A549 (cell line): ENCODE measurements around the gene RNF5. TPM values are rescaled to one million over a fixed set of nuclear protein-coding genes. Genes with fewer than 3 reads are reported as not detected.

Experiments
- ATAC-seq, 2 experiments: fragments of 200-7000 bp in 1 of 2; fragments of >200 bp in 1 of 2; cut with Nextera tagmentation in 1 of 2; cut with Tn5 transposase in 1 of 2; 3 replicates each; pipeline versions ENCODE4 v1.8.0 to v1.9.1; 2018 to 2020; ENCODE audit warnings: mild to moderate bottlenecking in 1 of 2, moderate library complexity in 1 of 2
- CTCF ChIA-PET: fragments of 300-600 bp; sonication (Branson Sonifier 250); formaldehyde crosslinking; extraction: SDS; loops from one replicate; lab custom pipeline; 2021; ENCODE audit warnings: antibody characterized with exemption, inconsistent platforms; lab: Yijun Ruan, JAX
- POLR2A ChIA-PET: fragments of 350-600 bp; formaldehyde crosslinking; extraction: SDS; loops from one replicate; lab custom pipeline; 2021; ENCODE audit warnings: antibody characterized with exemption, inconsistent platforms; lab: Yijun Ruan, JAX
- DNase-seq, 2 experiments: peaks; one replicate each; pipeline versions ENCODE4 v3.0.0 to v3.0.0-alpha.2; 2011 to 2016; ENCODE audit warnings: low read depth in 1 of 2, low spot score in 1 of 2
- FAIRE-seq: peaks from 2 replicates; lab custom pipeline; 2011; peaks lifted over from hg19 to GRCh38; lab: Jason Lieb, UNC
- H3K27ac ChIP-seq, 2 experiments: fragments of >200 bp; sonication (Bioruptor Twin); formaldehyde crosslinking; 3 replicates each; pipeline ENCODE4 v1.5.1; 2016 to 2017
- H3K4me1 ChIP-seq: fragments of >200 bp; sonication (Bioruptor Twin); formaldehyde crosslinking; 3 replicates; pipeline ENCODE4 v1.6.1; 2016
- H3K4me2 ChIP-seq: fragments of >200 bp; sonication (Bioruptor Twin); formaldehyde crosslinking; 3 replicates; pipeline ENCODE4 v1.6.1; 2016
- H3K4me3 ChIP-seq: fragments of >200 bp; sonication (Bioruptor Twin); formaldehyde crosslinking; 3 replicates; pipeline ENCODE4 v1.5.1; 2016
- H3K9me3 ChIP-seq: fragments of >200 bp; sonication (Bioruptor Twin); formaldehyde crosslinking; 3 replicates; pipeline ENCODE4 v1.6.1; 2016
- CBX2 ChIP-seq: fragments of 200-600 bp; sonication (generic); IDR thresholded peaks from 2 replicates; pipeline ENCODE4 v1.6.1; 2016; ENCODE audit warnings: low read depth, mild to moderate bottlenecking, borderline replicate concordance
- CHD4 ChIP-seq: fragments of 200-600 bp; sonication (generic); IDR thresholded peaks from 2 replicates; pipeline ENCODE4 v1.6.1; 2016; ENCODE audit warnings: antibody characterized with exemption, mild to moderate bottlenecking, borderline replicate concordance
- EHMT2 ChIP-seq: fragments of 200-600 bp; sonication (generic); IDR thresholded peaks from 2 replicates; pipeline ENCODE4 v1.6.1; 2016; ENCODE audit warnings: antibody characterized with exemption, low read depth, mild to moderate bottlenecking, moderate library complexity
- EP300 ChIP-seq, 2 experiments: fragments of >200 bp; sonication (Bioruptor Twin); formaldehyde crosslinking; IDR thresholded peaks; 2 replicates in 1 of 2; 3 replicates in 1 of 2; pipeline ENCODE4 v1.6.1; 2016 to 2017
- ESRRA ChIP-seq: fragments of 150-350 bp; IDR thresholded peaks from 2 replicates; pipeline ENCODE4 v1.6.1; 2014; ENCODE audit warnings: mild to moderate bottlenecking, low read length, borderline replicate concordance
- FOXS1 ChIP-seq: fragments of 250-450 bp; sonication (Bioruptor Pico); IDR thresholded peaks from 2 replicates; pipeline ENCODE4 v1.5.0; 2020; ENCODE audit warnings: mild to moderate bottlenecking, moderate library complexity
- HDAC2 ChIP-seq: fragments of 200-600 bp; sonication (generic); IDR thresholded peaks from 2 replicates; pipeline ENCODE4 v1.6.1; 2016
- HOXA7 ChIP-seq: fragments of 250-450 bp; sonication (Bioruptor Pico); IDR thresholded peaks from 2 replicates; pipeline ENCODE4 v1.5.0; 2020; ENCODE audit warnings: mild to moderate bottlenecking, moderate library complexity
- HOXB13 ChIP-seq: fragments of 250-450 bp; sonication (Bioruptor Pico); IDR thresholded peaks from 2 replicates; pipeline ENCODE4 v1.5.0; 2020; ENCODE audit warnings: low read depth, mild to moderate bottlenecking, moderate library complexity
- JUN ChIP-seq, 2 experiments: fragments of >200 bp; sonication (Bioruptor Twin); formaldehyde crosslinking; IDR thresholded peaks; 2 replicates in 1 of 2; 3 replicates in 1 of 2; pipeline ENCODE4 v1.6.1; 2016 to 2017
- JUNB ChIP-seq: fragments of >200 bp; sonication (Bioruptor Twin); formaldehyde crosslinking; IDR thresholded peaks from 2 replicates; pipeline ENCODE4 v1.6.1; 2016
- MAFK ChIP-seq: fragments of 450-650 bp; IDR thresholded peaks from 2 replicates; pipeline ENCODE4 v1.6.1; 2014; ENCODE audit not compliant: partially characterized antibody
- MAZ ChIP-seq: fragments of 150-350 bp; IDR thresholded peaks from 2 replicates; pipeline ENCODE4 v1.6.1; 2014; ENCODE audit warnings: antibody characterized with exemption, low read depth, low read length, borderline replicate concordance
- MYC ChIP-seq: IDR thresholded peaks from 2 replicates; pipeline ENCODE4 v1.6.1; 2012; ENCODE audit warnings: mild to moderate bottlenecking, inconsistent platforms, low read length, improper control_type of control experiment, borderline replicate concordance
- NFE2L2 ChIP-seq: fragments of 150-350 bp; conservative IDR thresholded peaks from 2 replicates; pipeline ENCODE4 v1.6.1; 2014; ENCODE audit warnings: low read length
- NPAS2 ChIP-seq: fragments of 250-450 bp; sonication (Bioruptor Pico); IDR thresholded peaks from 2 replicates; pipeline ENCODE4 v1.8.0; 2022; ENCODE audit warnings: mild to moderate bottlenecking, moderate library complexity, borderline replicate concordance
- PHF8 ChIP-seq: fragments of 200-600 bp; sonication (generic); IDR thresholded peaks from 2 replicates; pipeline ENCODE4 v1.6.1; 2016; ENCODE audit warnings: low read depth, mild to moderate bottlenecking, antibody characterized with exemption, moderate library complexity, borderline replicate concordance
- RARB ChIP-seq: fragments of 250-450 bp; sonication (Bioruptor Pico); IDR thresholded peaks from 2 replicates; pipeline ENCODE4 v1.8.0; 2021; ENCODE audit warnings: mild to moderate bottlenecking, moderate library complexity
- RCOR1 ChIP-seq: fragments of 150-350 bp; IDR thresholded peaks from 2 replicates; pipeline ENCODE4 v1.6.1; 2014; ENCODE audit warnings: antibody characterized with exemption, low read length, low read depth
- RFX5 ChIP-seq: fragments of 450-650 bp; IDR thresholded peaks from 2 replicates; pipeline ENCODE4 v1.7.1; 2014; ENCODE audit warnings: antibody characterized with exemption, mild to moderate bottlenecking, moderate library complexity
- SMC3 ChIP-seq: fragments of >200 bp; sonication (Bioruptor Twin); formaldehyde crosslinking; IDR thresholded peaks from 3 replicates; pipeline ENCODE4 v1.6.1; 2018; ENCODE audit warnings: inconsistent platforms
- SREBF2 ChIP-seq: fragments of 450-650 bp; IDR thresholded peaks from 2 replicates; pipeline ENCODE4 v1.6.1; 2014; ENCODE audit warnings: mild to moderate bottlenecking, moderate library complexity
- TFCP2L1 ChIP-seq: fragments of 250-450 bp; sonication (Bioruptor Pico); IDR thresholded peaks from 2 replicates; pipeline ENCODE4 v1.5.0; 2021; ENCODE audit warnings: mild to moderate bottlenecking
- ZC3H11A ChIP-seq: fragments of 450-650 bp; IDR thresholded peaks from 2 replicates; pipeline ENCODE4 v1.6.1; 2014; ENCODE audit warnings: antibody characterized with exemption, mild to moderate bottlenecking
- ZNF302 ChIP-seq: fragments of 250-450 bp; sonication (Bioruptor Pico); IDR thresholded peaks from 2 replicates; pipeline ENCODE4 v1.9.0; 2021; ENCODE audit warnings: inconsistent platforms, mild to moderate bottlenecking, moderate library complexity
- WGBS: methylation state at CpG from one replicate; pipeline ENCODE4 v1.1.6; 2017; ENCODE audit errors: missing lambda C conversion rate; 5-methylcytosine and 5-hydroxymethylcytosine counted together
- polyA plus RNA-seq, 4 experiments: library from polyadenylated mRNA; depleted of rRNA in 3 of 4; stranded (reverse); fragments of >200 nt; fragmentation: RNase III in 1 of 4; extraction: RNeasy Plus Mini Kit Qiagen cat#74134 plus additional on column Dnase treatment in 1 of 4; gene quantifications; 2 replicates in 3 of 4; 3 replicates in 1 of 4; pipeline ENCODE4 v1.2.3, GENCODE V29; 2011 to 2017
- TF ChIP-seq, protein P1 (sequence below): IDR thresholded peaks from 2 replicates; pipeline ENCODE4 v1.6.1; 2012; ENCODE audit warnings: low read depth, borderline replicate concordance
- TF ChIP-seq, protein P2 (sequence below): fragments of >200 bp; sonication (Bioruptor Twin); formaldehyde crosslinking; IDR thresholded peaks from 3 replicates; pipeline ENCODE4 v1.6.1; 2016
- TF ChIP-seq, protein P3 (sequence below): fragments of 450-650 bp; IDR thresholded peaks from 2 replicates; pipeline ENCODE4 v1.6.1; 2014; ENCODE audit warnings: antibody characterized with exemption
- TF ChIP-seq, protein P4 (sequence below): fragments of 250-450 bp; sonication (Bioruptor Pico); IDR thresholded peaks from 2 replicates; pipeline ENCODE4 v1.5.0; 2021; ENCODE audit warnings: mild to moderate bottlenecking, moderate library complexity, borderline replicate concordance
- TF ChIP-seq, protein P5 (sequence below): fragments of 150-350 bp; IDR thresholded peaks from 2 replicates; pipeline ENCODE4 v1.6.1; 2014; ENCODE audit warnings: low read depth, mild to moderate bottlenecking, low read length
- TF ChIP-seq, protein P6 (sequence below): fragments of 250-450 bp; sonication (Bioruptor Pico); IDR thresholded peaks from 2 replicates; pipeline ENCODE4 v1.5.0; 2020; ENCODE audit warnings: low read depth, mild to moderate bottlenecking, moderate library complexity

The RNF5 gene
- polyA plus RNA-seq, 2 of the 4 experiments (the other 2 are of a cell fraction) = 54.1 to 62.7 TPM

DNA sequence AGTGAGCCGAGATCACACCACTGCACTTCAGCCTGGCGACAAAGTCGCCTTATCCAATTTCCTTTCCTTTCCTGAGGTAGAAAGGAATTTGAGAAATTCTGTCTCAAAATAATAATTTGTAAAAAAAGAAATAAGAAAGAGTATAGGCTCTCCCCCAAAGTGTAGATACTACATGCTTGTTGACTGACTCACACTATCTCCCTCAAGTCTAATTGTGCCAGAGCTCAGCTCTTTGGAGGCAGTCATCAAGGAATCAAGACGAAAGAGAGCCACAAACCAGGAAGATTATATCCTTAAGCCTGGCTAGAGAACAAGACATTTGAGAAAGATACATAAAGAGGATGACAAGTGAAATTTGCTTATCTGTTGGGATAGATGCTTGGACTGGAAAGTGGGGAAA lies 44.4 kb upstream of the RNF5 start:
- no peak for DNase-seq
- CTCF ChIA-PET = no interaction called here
- TF ChIP-seq EHMT2 (no peak), JUN (IDR thresholded peaks at IDR 0.05) (no peak), TFCP2L1 (CRISPR knock-in tag) (no peak), CHD4 (no peak), CBX2 (no peak), ESRRA (no peak), NPAS2 (CRISPR knock-in tag) (no peak), MYC (no peak), HOXB13 (CRISPR knock-in tag) (no peak), MAFK (no peak), ZC3H11A (no peak), PHF8 (no peak)
- TF ChIP-seq, protein P1, sequence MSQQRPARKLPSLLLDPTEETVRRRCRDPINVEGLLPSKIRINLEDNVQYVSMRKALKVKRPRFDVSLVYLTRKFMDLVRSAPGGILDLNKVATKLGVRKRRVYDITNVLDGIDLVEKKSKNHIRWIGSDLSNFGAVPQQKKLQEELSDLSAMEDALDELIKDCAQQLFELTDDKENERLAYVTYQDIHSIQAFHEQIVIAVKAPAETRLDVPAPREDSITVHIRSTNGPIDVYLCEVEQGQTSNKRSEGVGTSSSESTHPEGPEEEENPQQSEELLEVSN = no peak
- TF ChIP-seq, protein P2, sequence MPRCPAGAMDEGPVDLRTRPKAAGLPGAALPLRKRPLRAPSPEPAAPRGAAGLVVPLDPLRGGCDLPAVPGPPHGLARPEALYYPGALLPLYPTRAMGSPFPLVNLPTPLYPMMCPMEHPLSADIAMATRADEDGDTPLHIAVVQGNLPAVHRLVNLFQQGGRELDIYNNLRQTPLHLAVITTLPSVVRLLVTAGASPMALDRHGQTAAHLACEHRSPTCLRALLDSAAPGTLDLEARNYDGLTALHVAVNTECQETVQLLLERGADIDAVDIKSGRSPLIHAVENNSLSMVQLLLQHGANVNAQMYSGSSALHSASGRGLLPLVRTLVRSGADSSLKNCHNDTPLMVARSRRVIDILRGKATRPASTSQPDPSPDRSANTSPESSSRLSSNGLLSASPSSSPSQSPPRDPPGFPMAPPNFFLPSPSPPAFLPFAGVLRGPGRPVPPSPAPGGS = no peak
- TF ChIP-seq, protein P3, sequence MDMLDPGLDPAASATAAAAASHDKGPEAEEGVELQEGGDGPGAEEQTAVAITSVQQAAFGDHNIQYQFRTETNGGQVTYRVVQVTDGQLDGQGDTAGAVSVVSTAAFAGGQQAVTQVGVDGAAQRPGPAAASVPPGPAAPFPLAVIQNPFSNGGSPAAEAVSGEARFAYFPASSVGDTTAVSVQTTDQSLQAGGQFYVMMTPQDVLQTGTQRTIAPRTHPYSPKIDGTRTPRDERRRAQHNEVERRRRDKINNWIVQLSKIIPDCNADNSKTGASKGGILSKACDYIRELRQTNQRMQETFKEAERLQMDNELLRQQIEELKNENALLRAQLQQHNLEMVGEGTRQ = no peak
- TF ChIP-seq, protein P4, sequence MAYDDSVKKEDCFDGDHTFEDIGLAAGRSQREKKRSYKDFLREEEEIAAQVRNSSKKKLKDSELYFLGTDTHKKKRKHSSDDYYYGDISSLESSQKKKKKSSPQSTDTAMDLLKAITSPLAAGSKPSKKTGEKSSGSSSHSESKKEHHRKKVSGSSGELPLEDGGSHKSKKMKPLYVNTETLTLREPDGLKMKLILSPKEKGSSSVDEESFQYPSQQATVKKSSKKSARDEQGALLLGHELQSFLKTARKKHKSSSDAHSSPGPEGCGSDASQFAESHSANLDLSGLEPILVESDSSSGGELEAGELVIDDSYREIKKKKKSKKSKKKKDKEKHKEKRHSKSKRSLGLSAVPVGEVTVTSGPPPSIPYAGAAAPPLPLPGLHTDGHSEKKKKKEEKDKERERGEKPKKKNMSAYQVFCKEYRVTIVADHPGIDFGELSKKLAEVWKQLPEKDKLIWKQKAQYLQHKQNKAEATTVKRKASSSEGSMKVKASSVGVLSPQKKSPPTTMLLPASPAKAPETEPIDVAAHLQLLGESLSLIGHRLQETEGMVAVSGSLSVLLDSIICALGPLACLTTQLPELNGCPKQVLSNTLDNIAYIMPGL (CRISPR knock-in tag) = no peak
- TF ChIP-seq, protein P5, sequence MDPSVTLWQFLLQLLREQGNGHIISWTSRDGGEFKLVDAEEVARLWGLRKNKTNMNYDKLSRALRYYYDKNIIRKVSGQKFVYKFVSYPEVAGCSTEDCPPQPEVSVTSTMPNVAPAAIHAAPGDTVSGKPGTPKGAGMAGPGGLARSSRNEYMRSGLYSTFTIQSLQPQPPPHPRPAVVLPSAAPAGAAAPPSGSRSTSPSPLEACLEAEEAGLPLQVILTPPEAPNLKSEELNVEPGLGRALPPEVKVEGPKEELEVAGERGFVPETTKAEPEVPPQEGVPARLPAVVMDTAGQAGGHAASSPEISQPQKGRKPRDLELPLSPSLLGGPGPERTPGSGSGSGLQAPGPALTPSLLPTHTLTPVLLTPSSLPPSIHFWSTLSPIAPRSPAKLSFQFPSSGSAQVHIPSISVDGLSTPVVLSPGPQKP = no peak
- TF ChIP-seq, all 56 proteins: peak for 0
- Histone ChIP-seq H3K4me2 (no peak overlapping the region), H3K4me3 (no peak overlapping the region), H3K27ac (no peak overlapping the region), H3K4me1 (peaks cover 7% of the 10 kb centered on the region), H3K9me3 (no peaks in the 10 kb centered on the region)
- 78% methylated on average over 4 of the region's 4 CpGs for WGBS
- ATAC-seq = no peak
- POLR2A ChIA-PET = no interaction called here
- FAIRE-seq = no peak

DNA sequence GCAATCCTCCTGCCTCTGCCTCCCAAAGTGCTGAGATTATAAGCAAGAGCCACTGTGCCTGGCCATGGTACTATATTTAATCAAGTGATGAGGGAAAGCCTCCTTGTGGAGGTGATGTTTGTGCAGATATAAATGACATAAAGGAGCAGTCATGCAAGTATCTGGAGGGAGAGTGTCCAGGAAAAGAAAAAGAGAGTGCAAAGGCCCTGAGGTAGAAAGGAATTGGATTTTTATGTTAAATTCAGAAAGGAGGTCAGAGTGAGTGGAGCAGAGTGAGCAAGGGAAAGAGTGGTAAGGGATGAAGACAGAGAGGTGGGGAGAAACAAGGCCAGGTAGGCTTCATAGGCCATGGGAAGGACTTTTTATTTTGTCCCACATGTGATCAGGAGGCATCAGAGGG lies 40.8 kb upstream of the RNF5 start:
- H3K27ac ChIP-seq = no peak overlapping the region
- no peaks in the 10 kb centered on the region for H3K9me3 ChIP-seq
- no peak for FAIRE-seq
- no peak overlapping the region for H3K4me3 ChIP-seq
- TF ChIP-seq MYC (no peak), SREBF2 (no peak)
- no peak for ATAC-seq
- H3K4me1 ChIP-seq = no peaks in the 10 kb centered on the region
- DNase-seq = no peak
- H3K4me2 ChIP-seq = no peak overlapping the region
- ChIA-PET POLR2A (no interaction called here), CTCF (interaction anchor here (0.7 kb wide), 1 partner anchor 13 kb away, joined by 3 read pairs; no protein-coding TSS in a partner anchor)

DNA sequence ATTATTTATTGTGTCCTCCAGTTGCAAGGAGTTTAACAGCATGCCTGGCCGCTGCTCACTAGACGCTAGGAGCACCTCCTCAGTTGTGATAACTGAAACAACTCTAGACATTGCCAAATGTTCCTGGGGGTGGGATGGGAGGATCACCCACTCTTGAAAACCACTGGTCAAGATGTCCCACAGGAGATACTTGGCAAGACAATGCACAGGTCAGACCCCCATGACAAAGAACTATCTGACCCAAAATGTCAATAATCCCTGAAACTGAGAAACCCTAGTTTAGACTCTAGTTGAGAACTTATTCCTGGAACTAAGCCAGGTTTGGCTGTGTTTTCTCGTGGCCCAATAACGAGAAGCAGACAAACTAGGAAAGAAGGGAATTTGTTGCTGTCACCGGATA lies 38.6 kb upstream of the RNF5 start:
- Histone ChIP-seq H3K4me3 (no peak overlapping the region), H3K27ac (no peak overlapping the region), H3K4me2 (no peak overlapping the region), H3K9me3 (no peaks in the 10 kb centered on the region), H3K4me1 (no peaks in the 10 kb centered on the region)
- FAIRE-seq (no peak), DNase-seq (no peak), ATAC-seq (no peak)
- CTCF ChIA-PET = interaction anchor here (0.9 kb wide), 1 partner anchor 45 kb away, joined by 3 read pairs; no protein-coding TSS in a partner anchor
- POLR2A ChIA-PET = interaction anchor here (0.7 kb wide), 1 partner anchor 12 kb away, joined by 3 read pairs; the partner anchor contains the start of gene ATF6B
- 65% methylated on average over 5 of the region's 5 CpGs for WGBS
- TF ChIP-seq EP300 (IDR thresholded peaks at IDR 0.05) (no peak), RFX5 (no peak), SMC3 (no peak), MAZ (no peak), JUN (IDR thresholded peaks at IDR 0.05) (no peak), RARB (CRISPR knock-in tag) (no peak), HDAC2 (no peak), JUNB (no peak), NFE2L2 (no peak), RCOR1 (no peak), HOXA7 (CRISPR knock-in tag) (no peak), ZNF302 (no peak), HOXB13 (CRISPR knock-in tag) (no peak), FOXS1 (CRISPR knock-in tag) (no peak)
- TF ChIP-seq, protein P6, sequence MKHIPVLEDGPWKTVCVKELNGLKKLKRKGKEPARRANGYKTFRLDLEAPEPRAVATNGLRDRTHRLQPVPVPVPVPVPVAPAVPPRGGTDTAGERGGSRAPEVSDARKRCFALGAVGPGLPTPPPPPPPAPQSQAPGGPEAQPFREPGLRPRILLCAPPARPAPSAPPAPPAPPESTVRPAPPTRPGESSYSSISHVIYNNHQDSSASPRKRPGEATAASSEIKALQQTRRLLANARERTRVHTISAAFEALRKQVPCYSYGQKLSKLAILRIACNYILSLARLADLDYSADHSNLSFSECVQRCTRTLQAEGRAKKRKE (CRISPR knock-in tag) = no peak
